PC-3 (cell line): Measurements from ENCODE around the gene ZKSCAN5. TPM values are rescaled to one million over a fixed set of nuclear protein-coding genes. Genes with fewer than 3 reads are reported as not detected.
"Not testable (repeated sequence)": the region's sequence is repeated elsewhere in the genome, so short reads cannot be mapped to it uniquely, and the experiment has no call there.

Experiments
- ATAC-seq: fragments of 200-7000 bp; cut with Tn5 transposase; 2 replicates; pipeline ENCODE4 v1.9.1; 2020; ENCODE audit warnings: mild to moderate bottlenecking, moderate library complexity
- BruUV-seq: library from RNA; stranded (reverse); fragments of 400-500 nt; replicated peaks from 2 replicates; lab custom pipeline; 2021; lab: Mats Ljungman, UMichigan
- CTCF ChIA-PET: fragments of 300-600 bp; sonication (Branson Sonifier 250); formaldehyde crosslinking; loops from one replicate; lab custom pipeline; 2022; ENCODE audit warnings: antibody characterized with exemption; lab: Charles Lee
- POLR2A ChIA-PET: fragments of 300-600 bp; sonication (Branson Sonifier 250); formaldehyde crosslinking; loops from one replicate; lab custom pipeline; 2022; ENCODE audit warnings: antibody characterized with exemption; ENCODE audit not compliant: unreplicated experiment; lab: Charles Lee
- DNase-seq: peaks from one replicate; pipeline ENCODE4 v3.0.0-alpha.2; 2015
- H2AFZ ChIP-seq: fragments of 300-600 bp; sonication (generic); 2 replicates; pipeline ENCODE4 v1.6.0; 2016; ENCODE audit warnings: antibody characterized with exemption, low read length
- H3F3A ChIP-seq: fragments of 300-600 bp; sonication (generic); one replicate; pipeline ENCODE4 v1.6.0; 2017; ENCODE audit warnings: antibody characterized with exemption, low read length, control low read depth, mild to moderate bottlenecking; ENCODE audit not compliant: unreplicated experiment
- H3K27ac ChIP-seq: fragments of 300-600 bp; sonication (generic); 2 replicates; pipeline ENCODE4 v1.5.1; 2016; ENCODE audit warnings: mild to moderate bottlenecking, low read length
- H3K27me3 ChIP-seq: fragments of 300-600 bp; sonication (generic); 2 replicates; pipeline ENCODE4 v1.6.1; 2016; ENCODE audit warnings: low read length, mixed read lengths
- H3K36me3 ChIP-seq: fragments of 300-600 bp; sonication (generic); 2 replicates; pipeline ENCODE4 v1.6.1; 2016; ENCODE audit warnings: low read depth, mixed run types, low read length, mixed read lengths
- H3K4me1 ChIP-seq: fragments of 300-600 bp; sonication (generic); 2 replicates; pipeline ENCODE4 v1.5.1; 2016; ENCODE audit warnings: low read length; ENCODE audit not compliant: insufficient read depth
- H3K4me2 ChIP-seq: fragments of 300-600 bp; sonication (generic); 2 replicates; pipeline ENCODE4 v1.6.0; 2016; ENCODE audit warnings: low read length
- H3K4me3 ChIP-seq: fragments of 300-600 bp; sonication (generic); 2 replicates; pipeline ENCODE4 v1.5.1; 2016; ENCODE audit warnings: mild to moderate bottlenecking, low read length, mixed read lengths
- H3K79me2 ChIP-seq: fragments of 300-600 bp; sonication (generic); 2 replicates; pipeline ENCODE4 v1.6.1; 2017; ENCODE audit warnings: low read length, mixed read lengths
- H3K9ac ChIP-seq: fragments of 300-600 bp; sonication (generic); 2 replicates; pipeline ENCODE4 v1.6.0; 2016; ENCODE audit warnings: mild to moderate bottlenecking, low read length
- H3K9me2 ChIP-seq: fragments of 300-600 bp; sonication (generic); replicated peaks from 2 replicates; pipeline ENCODE4 v1.6.1; 2016; ENCODE audit warnings: mixed run types, low read length, mixed read lengths
- H3K9me3 ChIP-seq: fragments of 300-600 bp; sonication (generic); 2 replicates; pipeline ENCODE4 v1.6.1; 2016; ENCODE audit warnings: low read length, mixed read lengths
- H4K20me1 ChIP-seq: fragments of 300-600 bp; sonication (generic); 2 replicates; pipeline ENCODE4 v1.6.1; 2016; ENCODE audit warnings: low read length, mixed read lengths
- CTCF ChIP-seq: fragments of 300-600 bp; sonication (generic); conservative IDR thresholded peaks from 2 replicates; pipeline ENCODE4 v1.5.1; 2017; ENCODE audit warnings: antibody characterized with exemption, low read depth, mild to moderate bottlenecking, low read length
- EZH2 ChIP-seq: fragments of 300-600 bp; sonication (generic); IDR thresholded peaks from one replicate; pipeline ENCODE4 v1.6.1; 2017; ENCODE audit warnings: antibody characterized with exemption, mild to moderate bottlenecking, low read length; ENCODE audit not compliant: unreplicated experiment
- EZH2phosphoT487 ChIP-seq: fragments of 300-600 bp; sonication (generic); IDR thresholded peaks from 2 replicates; pipeline ENCODE4 v1.6.1; 2018; ENCODE audit warnings: mild to moderate bottlenecking, antibody characterized with exemption, low read length, borderline replicate concordance
- intact Hi-C: fragments of 100-400 bp; cut with micrococcal nuclease; formaldehyde crosslinking; loops from 2 replicates; pipeline ENCODE4 v1.9.0; 2023
- total RNA-seq: library from RNA; depleted of rRNA; stranded (reverse); fragments of >200 nt; gene quantifications from 2 replicates; pipeline ENCODE4 v1.2.3, GENCODE V29; 2014

ZKSCAN5 gene
- total RNA-seq, 1 experiment from 2014 or later = 9.9 TPM

- Histone ChIP-seq H3K36me3 (no peaks in the 10 kb centered on the region), H3K4me2 (peak overlapping the region; percentile 80), H3K79me2 (no peaks in the 10 kb centered on the region), H3K27ac (peak overlapping the region; percentile 88), H3F3A (no peaks in the 10 kb centered on the region), H3K4me3 (peak overlapping the region; percentile 42), H3K9me2 (no peaks in the 10 kb centered on the region), H3K9me3 (no peaks in the 10 kb centered on the region), H3K9ac (peak overlapping the region; percentile 35), H3K27me3 (no peaks in the 10 kb centered on the region), H3K4me1 (peaks cover 27% of the 10 kb centered on the region), H2AFZ (peak overlapping the region; percentile 18; the same call in 1 of the 2 replicates), H4K20me1 (no peaks in the 10 kb centered on the region)
- BruUV-seq = TSS peak; percentile 98
- intact Hi-C loops = loop anchor here (2.0 kb wide), 1 partner anchor 55 kb away; the partner anchor contains the start of gene ZSCAN25
- DNase-seq (no peak), ATAC-seq (no peak)
- CTCF ChIA-PET = no interaction called here
- TF ChIP-seq EZH2 (no peak), CTCF (no peak), EZH2phosphoT487 (no peak)
- POLR2A ChIA-PET = no interaction called here
These were observed 57.8 kb downstream of the ZKSCAN5 start for GRCh38 chr7:99562114-99562784.

- intact Hi-C loops = loop anchor here (1.0 to 2.0 kb wide), 2 partner anchors 11 to 54 kb away; partner anchors contain the start of genes FAM200A and ZSCAN25
- Histone ChIP-seq H3K4me2 (peak overlapping the region; percentile 80), H2AFZ (peak overlapping the region; percentile 18; the same call in 1 of the 2 replicates), H3K9me2 (no peaks in the 10 kb centered on the region), H3K36me3 (no peaks in the 10 kb centered on the region), H3K9me3 (no peaks in the 10 kb centered on the region), H3F3A (no peaks in the 10 kb centered on the region), H3K9ac (peak overlapping the region; percentile 35), H3K79me2 (no peaks in the 10 kb centered on the region), H3K27me3 (no peaks in the 10 kb centered on the region), H3K4me1 (peaks cover 27% of the 10 kb centered on the region), H4K20me1 (no peaks in the 10 kb centered on the region), H3K27ac (peak overlapping the region; percentile 88), H3K4me3 (peak overlapping the region; percentile 42)
- DNase-seq = peak; percentile 97
- ChIA-PET CTCF (no interaction called here), POLR2A (no interaction called here)
- no TSS peak for BruUV-seq
- TF ChIP-seq EZH2phosphoT487 = no peak
- TF ChIP-seq EZH2 = no peak
- no peak for TF ChIP-seq CTCF
- ATAC-seq = peak; percentile 97
These were observed 58.4 kb downstream of the ZKSCAN5 start for GRCh38 chr7:99562832-99563231.

- POLR2A ChIA-PET = interaction anchor here (0.6 kb wide), 1 partner anchor 43 kb away, joined by 4 read pairs; no protein-coding TSS in a partner anchor
- Histone ChIP-seq H2AFZ (peak overlapping the region; percentile 64), H3K27ac (peak overlapping the region; percentile 88), H3F3A (no peaks in the 10 kb centered on the region), H3K27me3 (no peaks in the 10 kb centered on the region), H4K20me1 (no peaks in the 10 kb centered on the region), H3K9me3 (no peaks in the 10 kb centered on the region), H3K4me3 (peak overlapping the region; percentile 20; the same call in 1 of the 2 replicates), H3K9ac (peak overlapping the region; percentile 33; the same call in 1 of the 2 replicates), H3K4me2 (peak overlapping the region; percentile 74), H3K4me1 (peaks cover 27% of the 10 kb centered on the region), H3K36me3 (no peaks in the 10 kb centered on the region), H3K79me2 (no peaks in the 10 kb centered on the region), H3K9me2 (no peaks in the 10 kb centered on the region)
- BruUV-seq = no TSS peak
- peak; percentile 73 for DNase-seq
- CTCF ChIA-PET = no interaction called here
- intact Hi-C loops = loop anchor here (1.0 to 2.0 kb wide), 2 partner anchors 11 to 53 kb away; partner anchors contain the start of genes FAM200A and ZSCAN25
- TF ChIP-seq CTCF = no peak
- TF ChIP-seq EZH2 = no peak
- TF ChIP-seq EZH2phosphoT487 = no peak
- peak; percentile 70 for ATAC-seq
These were observed 59.2 kb downstream of the ZKSCAN5 start for GRCh38 chr7:99563650-99564049.

GRCh38 chr7:99568770-99569169, 64.3 kb downstream of the ZKSCAN5 start:
- H3K4me1 ChIP-seq, H3K9ac ChIP-seq, H3K27ac ChIP-seq, H3K9me3 ChIP-seq, ATAC-seq, CTCF ChIA-PET, H2AFZ ChIP-seq, intact Hi-C loops, H3K4me2 ChIP-seq, H3K36me3 ChIP-seq, H3K79me2 ChIP-seq, H3K4me3 ChIP-seq, POLR2A ChIA-PET, BruUV-seq, H3F3A ChIP-seq, DNase-seq, H3K9me2 ChIP-seq, H4K20me1 ChIP-seq: not testable (repeated sequence)
- H3K27me3 ChIP-seq = peaks cover 46% of the 10 kb centered on the region
